ENCODE data around the gene TBC1D22A. TPM values are rescaled to one million over a fixed set of nuclear protein-coding genes. Genes with fewer than 3 reads are reported as not detected.

The TBC1D22A gene
- total RNA-seq, 1 experiment from 2014 or later: 14.3 TPM

- Histone ChIP-seq H3K4me2 (ENCODE audit: low read length) (no peak overlapping the region), H3K27ac (ENCODE audit: low read length) (no peak overlapping the region)
These were observed 285.1 kb downstream of the TBC1D22A start for GRCh38 chr22:47047321-47048122.

GRCh38 chr22:47048123-47049077 lies 285.9 kb downstream of the TBC1D22A start:
- Histone ChIP-seq H3K4me3 (ENCODE audit: low read length) (no peak overlapping the region), H3F3A (ENCODE audit: low read length, unreplicated experiment) (no peaks in the 10 kb centered on the region), H3K27ac (ENCODE audit: low read length) (no peak overlapping the region), H3K4me2 (ENCODE audit: low read length) (no peak overlapping the region), H3K9me2 (replicated peaks; ENCODE audit: low read length) (no peaks in the 10 kb centered on the region), H3K79me2 (ENCODE audit: low read length) (no peaks in the 10 kb centered on the region), H3K4me1 (ENCODE audit: insufficient read depth, low read length) (no peaks in the 10 kb centered on the region), H3K9ac (ENCODE audit: low read length) (no peak overlapping the region), H4K20me1 (ENCODE audit: low read length) (no peaks in the 10 kb centered on the region), H2AFZ (ENCODE audit: low read length) (no peak overlapping the region), H3K9me3 (ENCODE audit: low read length) (no peaks in the 10 kb centered on the region), H3K36me3 (ENCODE audit: low read depth, low read length) (no peaks in the 10 kb centered on the region), H3K27me3 (ENCODE audit: low read length) (no peaks in the 10 kb centered on the region)
- no TSS peak for BruUV-seq (replicated peaks)
- intact Hi-C loops (cut with micrococcal nuclease): no loop called here
- POLR2A ChIA-PET (ENCODE audit: unreplicated experiment): no interaction called here
- DNase-seq (no peak), ATAC-seq (no peak)
- TF ChIP-seq EZH2phosphoT487 (IDR thresholded peaks at IDR 0.05; ENCODE audit: borderline replicate concordance, low read length) (no peak), CTCF (conservative IDR thresholded peaks at IDR 0.05; ENCODE audit: low read depth, low read length) (no peak), EZH2 (IDR thresholded peaks at IDR 0.05; ENCODE audit: low read length, unreplicated experiment) (no peak)
- CTCF ChIA-PET: no interaction called here

More at GRCh38 chr22:47047321-47048122, 285.1 kb downstream of the TBC1D22A start:
- TF ChIP-seq EZH2 (IDR thresholded peaks at IDR 0.05; ENCODE audit: low read length, unreplicated experiment) (no peak), EZH2phosphoT487 (IDR thresholded peaks at IDR 0.05; ENCODE audit: borderline replicate concordance, low read length) (no peak), CTCF (conservative IDR thresholded peaks at IDR 0.05; ENCODE audit: low read depth, low read length) (no peak)
- Histone ChIP-seq H3K9me3 (ENCODE audit: low read length) (no peaks in the 10 kb centered on the region), H3K4me1 (ENCODE audit: insufficient read depth, low read length) (no peaks in the 10 kb centered on the region), H3K36me3 (ENCODE audit: low read depth, low read length) (no peaks in the 10 kb centered on the region), H3F3A (ENCODE audit: low read length, unreplicated experiment) (no peaks in the 10 kb centered on the region), H3K27me3 (ENCODE audit: low read length) (no peaks in the 10 kb centered on the region), H3K9ac (ENCODE audit: low read length) (no peak overlapping the region), H2AFZ (ENCODE audit: low read length) (no peak overlapping the region), H4K20me1 (ENCODE audit: low read length) (no peaks in the 10 kb centered on the region), H3K4me3 (ENCODE audit: low read length) (no peak overlapping the region), H3K9me2 (replicated peaks; ENCODE audit: low read length) (no peaks in the 10 kb centered on the region), H3K79me2 (ENCODE audit: low read length) (no peaks in the 10 kb centered on the region)
- ChIA-PET CTCF (no interaction called here), POLR2A (ENCODE audit: unreplicated experiment) (no interaction called here)
- no peak for DNase-seq
- no TSS peak for BruUV-seq (replicated peaks)
- intact Hi-C loops (cut with micrococcal nuclease): no loop called here
- ATAC-seq: no peak

All from PC-3 (cell line).